ENCODE data around the gene HINT2.

DNA sequence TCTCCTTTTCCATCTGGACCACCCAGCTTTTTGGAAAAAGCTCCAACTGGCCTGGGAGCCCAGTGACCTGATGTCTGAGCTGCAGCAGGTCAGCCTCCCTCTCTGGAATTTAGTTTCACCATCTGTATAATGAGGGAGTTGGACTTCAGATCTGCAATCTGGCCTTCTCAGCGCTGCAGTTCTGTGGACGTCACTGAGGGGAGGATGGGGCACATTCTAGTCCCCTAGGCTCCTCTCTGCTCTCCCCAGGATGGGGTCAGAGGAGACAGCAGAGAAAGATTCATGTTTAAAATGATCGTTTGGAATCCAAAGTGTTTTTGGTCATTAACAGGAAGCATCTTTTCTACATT lies 45.1 kb upstream of the HINT2 start:
- TF ChIP-seq BHLHE40 (IDR thresholded peaks at IDR 0.05; ENCODE audit: borderline replicate concordance) (no peak), HDGF (IDR thresholded peaks at IDR 0.05; ENCODE audit: borderline replicate concordance) (no peak), FOXM1 (IDR thresholded peaks at IDR 0.05; ENCODE audit: borderline replicate concordance) (no peak), SP1 (IDR thresholded peaks at IDR 0.05) (no peak), CTBP1 (IDR thresholded peaks at IDR 0.05; ENCODE audit: borderline replicate concordance) (no peak), ELF4 (IDR thresholded peaks at IDR 0.05) (no peak)
